ENCODE measurements around the gene PTER.

The PTER gene

DNA sequence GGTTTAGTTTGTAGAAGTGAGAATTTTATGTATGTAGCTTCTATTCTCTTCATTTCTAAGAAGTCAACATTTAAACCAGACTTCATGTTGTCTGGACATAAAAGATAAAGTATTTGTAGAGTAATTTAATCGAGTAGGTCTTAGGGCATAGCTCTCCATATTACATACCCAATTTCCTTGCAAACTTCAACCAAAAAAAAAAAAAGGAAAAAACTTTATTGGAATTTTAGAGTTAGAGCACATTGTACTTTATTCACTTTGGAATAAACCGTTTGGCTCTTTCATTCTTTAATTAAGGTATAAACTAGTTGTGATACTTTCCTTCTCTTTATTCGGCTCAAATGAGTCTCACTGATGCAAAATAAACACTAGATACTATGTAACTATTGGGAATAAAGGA is 36.0 kb downstream of the PTER start:
- no peak overlapping the region for H3K27ac ChIP-seq
- TF ChIP-seq, protein P1, sequence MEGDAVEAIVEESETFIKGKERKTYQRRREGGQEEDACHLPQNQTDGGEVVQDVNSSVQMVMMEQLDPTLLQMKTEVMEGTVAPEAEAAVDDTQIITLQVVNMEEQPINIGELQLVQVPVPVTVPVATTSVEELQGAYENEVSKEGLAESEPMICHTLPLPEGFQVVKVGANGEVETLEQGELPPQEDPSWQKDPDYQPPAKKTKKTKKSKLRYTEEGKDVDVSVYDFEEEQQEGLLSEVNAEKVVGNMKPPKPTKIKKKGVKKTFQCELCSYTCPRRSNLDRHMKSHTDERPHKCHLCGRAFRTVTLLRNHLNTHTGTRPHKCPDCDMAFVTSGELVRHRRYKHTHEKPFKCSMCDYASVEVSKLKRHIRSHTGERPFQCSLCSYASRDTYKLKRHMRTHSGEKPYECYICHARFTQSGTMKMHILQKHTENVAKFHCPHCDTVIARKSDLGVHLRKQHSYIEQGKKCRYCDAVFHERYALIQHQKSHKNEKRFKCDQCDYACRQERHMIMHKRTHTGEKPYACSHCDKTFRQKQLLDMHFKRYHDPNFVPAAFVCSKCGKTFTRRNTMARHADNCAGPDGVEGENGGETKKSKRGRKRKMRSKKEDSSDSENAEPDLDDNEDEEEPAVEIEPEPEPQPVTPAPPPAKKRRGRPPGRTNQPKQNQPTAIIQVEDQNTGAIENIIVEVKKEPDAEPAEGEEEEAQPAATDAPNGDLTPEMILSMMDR (conservative IDR thresholded peaks at IDR 0.05), result no peak

DNA sequence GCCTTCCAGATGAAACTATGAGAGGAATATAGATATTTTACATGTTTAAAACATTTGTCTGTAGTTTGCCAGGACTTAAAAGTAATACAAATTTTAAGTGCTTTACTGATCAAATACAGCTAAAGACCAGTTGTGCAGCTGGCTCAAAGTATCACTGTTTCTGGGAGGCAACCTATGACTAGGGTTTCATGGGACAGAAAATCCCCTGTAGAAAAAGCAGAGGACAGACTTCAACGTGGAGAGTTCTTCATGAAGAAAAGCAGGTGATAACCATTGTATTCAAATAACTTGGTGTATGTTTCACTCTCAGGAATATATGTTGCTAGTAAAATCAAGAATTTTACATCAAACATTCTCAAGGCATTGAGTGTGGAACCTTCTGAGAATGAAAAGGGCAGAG is 40.9 kb downstream of the PTER start:
- TF ChIP-seq, protein P1 (conservative IDR thresholded peaks at IDR 0.05), result no peak
- H3K27ac ChIP-seq, result no peak overlapping the region

DNA sequence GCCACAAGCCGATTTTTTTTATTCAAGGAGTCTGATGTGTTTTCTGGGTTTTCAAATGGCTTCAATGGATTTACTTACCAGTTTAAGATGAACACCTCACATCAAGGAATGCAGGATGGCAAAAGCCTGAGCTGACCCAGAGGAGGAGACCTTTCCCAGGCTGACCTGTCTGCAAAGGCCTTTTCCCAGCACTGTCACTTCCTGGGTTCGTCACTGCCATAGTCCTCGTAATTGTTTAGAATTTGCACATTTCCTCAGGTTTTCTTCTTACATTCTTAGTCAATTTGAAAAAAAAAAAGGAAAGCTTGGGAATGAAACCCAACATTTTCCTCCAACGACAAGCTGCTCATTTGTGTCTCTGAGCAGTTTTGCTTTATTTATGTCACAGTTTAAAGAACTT is 42.0 kb downstream of the PTER start:
- TF ChIP-seq, protein P1 (conservative IDR thresholded peaks at IDR 0.05), result no peak

DNA sequence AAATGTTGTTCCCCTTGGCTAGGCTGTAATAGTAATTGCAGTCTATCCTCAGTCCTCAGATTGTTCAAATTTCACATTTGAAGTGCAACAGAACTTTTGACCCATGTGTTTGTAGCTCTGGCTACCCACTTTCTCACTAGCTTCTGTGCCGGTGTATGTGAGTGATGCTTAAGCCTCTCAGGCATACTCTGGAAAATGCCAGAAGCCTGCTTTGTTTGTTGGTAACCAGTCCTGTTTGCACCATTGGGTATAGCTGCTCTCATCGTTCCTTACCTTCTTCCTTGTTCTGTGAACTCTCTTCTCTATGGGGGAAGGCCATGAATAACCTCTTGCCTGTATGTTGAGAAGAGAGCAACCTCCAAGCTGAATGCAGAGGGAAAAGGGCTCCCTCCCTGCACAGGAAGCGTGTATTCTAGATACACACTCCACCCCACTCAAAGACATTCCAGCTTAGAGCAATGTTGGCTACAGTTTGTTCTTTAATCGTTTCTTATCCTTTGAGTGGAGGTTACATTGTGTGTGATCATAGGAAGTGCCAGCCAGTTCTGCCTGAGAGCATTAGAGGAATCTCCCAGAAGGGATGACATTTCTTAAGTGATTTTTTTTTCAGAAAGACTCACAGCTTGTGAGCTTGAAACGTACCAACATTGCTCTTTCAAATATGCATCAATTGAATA is 44.4 kb downstream of the PTER start:
- no peak overlapping the region for H3K27ac ChIP-seq
- TF ChIP-seq, protein P1 (conservative IDR thresholded peaks at IDR 0.05), result no peak

More for the DNA sequence above, 42.0 kb downstream of the PTER start:
- H3K27ac ChIP-seq, result no peak overlapping the region

DNA sequence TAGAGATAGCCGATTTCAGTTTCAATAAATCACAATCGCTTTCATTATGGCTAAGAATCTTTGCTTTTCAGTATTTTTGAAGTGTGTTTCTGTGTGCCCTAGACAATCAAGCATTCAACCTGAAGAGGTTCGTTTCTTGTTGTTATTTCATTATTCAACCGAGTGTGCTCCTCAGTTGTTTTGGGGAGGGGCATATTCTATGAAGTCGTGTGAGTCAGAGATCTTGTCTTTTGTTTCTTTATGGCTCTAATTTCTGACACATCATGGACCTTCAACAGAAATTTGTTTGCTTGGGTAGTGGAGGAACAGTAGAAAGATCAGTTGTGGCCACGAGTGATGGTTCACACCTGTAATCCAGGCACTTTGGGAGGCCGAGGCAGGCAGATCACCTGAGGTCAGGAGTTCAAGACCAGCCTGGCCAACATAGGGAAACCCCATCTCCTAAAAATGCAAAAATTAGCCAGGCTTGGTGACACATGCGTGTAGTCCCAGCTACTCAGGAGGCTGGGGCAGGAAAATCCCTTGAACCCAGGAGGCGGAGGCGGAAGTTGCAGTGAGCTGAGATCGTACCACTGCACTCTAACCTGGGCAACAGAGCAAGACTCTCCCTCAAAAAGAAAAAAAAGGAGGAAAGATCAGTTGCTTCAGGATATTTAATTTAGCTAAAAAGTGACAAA is 46.6 kb downstream of the PTER start:
- H3K27ac ChIP-seq, result no peak overlapping the region
- TF ChIP-seq, protein P1 (conservative IDR thresholded peaks at IDR 0.05), result no peak

DNA sequence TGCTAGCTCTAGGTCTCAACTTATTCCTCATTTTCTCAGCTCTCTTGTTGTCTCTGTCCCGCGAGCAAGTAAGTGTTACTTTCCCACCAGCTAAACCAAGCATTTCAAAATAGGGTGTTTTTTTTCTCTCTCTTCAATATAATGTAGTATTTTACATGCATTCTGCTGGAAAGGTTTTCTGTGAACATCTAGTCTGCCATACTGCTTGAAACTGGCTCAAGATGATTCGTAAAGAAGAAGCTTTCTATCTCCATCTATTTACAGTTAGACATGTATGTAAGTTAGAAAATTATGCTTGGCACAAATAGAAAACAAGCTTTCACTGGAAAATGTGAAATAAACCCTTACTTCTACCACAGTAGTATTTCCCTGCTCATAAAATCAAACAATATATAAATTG is 53.7 kb downstream of the PTER start:
- no peak overlapping the region for H3K27ac ChIP-seq
- TF ChIP-seq, protein P1 (conservative IDR thresholded peaks at IDR 0.05), result no peak

DNA sequence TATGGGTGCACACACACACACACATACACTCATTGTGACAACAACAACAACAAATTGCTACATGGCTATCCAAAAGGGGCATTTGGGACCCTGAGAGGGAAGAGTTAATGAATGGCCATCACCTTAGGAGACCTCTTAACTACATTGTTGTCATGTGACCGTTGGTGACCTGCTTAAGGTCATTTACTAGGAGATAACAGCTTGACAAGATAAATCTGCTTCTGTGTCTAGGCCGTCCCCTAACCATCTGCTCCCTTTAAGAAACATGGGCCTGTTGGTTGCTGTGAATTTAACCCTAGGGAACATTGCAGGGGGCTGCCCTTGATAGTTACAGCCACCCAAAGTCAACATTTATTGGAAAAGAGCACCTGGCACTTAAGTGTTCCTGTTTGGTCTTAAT is 55.1 kb downstream of the PTER start:
- H3K27ac ChIP-seq, result no peak overlapping the region
- TF ChIP-seq, protein P1 (conservative IDR thresholded peaks at IDR 0.05), result no peak

Measured in VCaP (cell line).